ENCODE measurements around the gene NDUFV3.
"Not testable (repeated sequence)": the region's sequence is repeated elsewhere in the genome, so short reads cannot be mapped to it uniquely, and the experiment has no call there.

DNA sequence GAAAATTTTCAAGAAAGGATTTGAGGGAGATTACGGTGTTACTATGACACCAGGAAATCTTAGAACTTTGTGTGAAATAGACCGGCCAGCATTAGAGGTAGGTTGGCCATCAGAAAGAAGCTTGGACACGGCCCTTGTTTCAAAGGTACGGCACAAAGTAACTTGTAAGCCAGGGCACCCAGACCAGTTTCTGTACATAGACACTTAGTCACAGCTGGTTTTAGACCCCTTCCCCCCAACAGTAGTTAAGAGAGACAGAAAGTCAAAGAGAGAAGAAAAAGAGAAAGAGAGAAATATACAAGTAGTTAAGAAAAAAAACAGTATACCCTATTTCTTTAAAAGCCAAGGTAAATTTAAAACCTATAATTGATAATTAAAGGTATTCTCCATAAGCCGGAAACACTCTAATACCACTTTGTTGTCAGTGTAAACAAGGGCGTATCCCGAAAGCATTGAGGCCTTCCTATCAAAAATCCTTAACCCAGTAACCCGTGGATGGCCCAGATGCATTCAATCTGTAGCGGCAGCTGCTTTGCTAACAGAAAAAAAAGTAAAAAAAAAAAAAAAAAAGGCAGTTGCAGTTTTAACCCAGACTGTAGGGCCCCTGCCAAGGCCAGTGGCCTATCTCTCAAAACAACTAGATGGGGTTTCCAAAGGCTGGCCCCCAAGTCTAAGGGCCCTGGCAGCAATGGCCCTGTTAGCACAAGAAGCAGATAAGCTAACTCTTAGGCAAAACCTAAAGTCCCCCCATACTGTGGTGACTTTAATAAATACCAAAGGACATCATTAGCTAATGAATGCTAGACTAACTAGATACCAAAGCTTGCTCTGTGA lies 40.2 kb downstream of the NDUFV3 start:
- TF ChIP-seq ZNF274 (IDR thresholded peaks at IDR 0.05; ENCODE audit: borderline replicate concordance, extremely low read depth, low read length); BRCA1 (IDR thresholded peaks at IDR 0.05; ENCODE audit: low read depth, low read length); EP300 (IDR thresholded peaks at IDR 0.05; ENCODE audit: borderline replicate concordance in 1 of 2, low read depth in 2 of 2, low read length in 2 of 2); SUZ12 (IDR thresholded peaks at IDR 0.05; ENCODE audit: low read length): not testable (repeated sequence)
- TF ChIP-seq, protein P1, sequence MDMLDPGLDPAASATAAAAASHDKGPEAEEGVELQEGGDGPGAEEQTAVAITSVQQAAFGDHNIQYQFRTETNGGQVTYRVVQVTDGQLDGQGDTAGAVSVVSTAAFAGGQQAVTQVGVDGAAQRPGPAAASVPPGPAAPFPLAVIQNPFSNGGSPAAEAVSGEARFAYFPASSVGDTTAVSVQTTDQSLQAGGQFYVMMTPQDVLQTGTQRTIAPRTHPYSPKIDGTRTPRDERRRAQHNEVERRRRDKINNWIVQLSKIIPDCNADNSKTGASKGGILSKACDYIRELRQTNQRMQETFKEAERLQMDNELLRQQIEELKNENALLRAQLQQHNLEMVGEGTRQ (IDR thresholded peaks at IDR 0.05; ENCODE audit: low read length): not testable (repeated sequence)
- TF ChIP-seq, protein P2, sequence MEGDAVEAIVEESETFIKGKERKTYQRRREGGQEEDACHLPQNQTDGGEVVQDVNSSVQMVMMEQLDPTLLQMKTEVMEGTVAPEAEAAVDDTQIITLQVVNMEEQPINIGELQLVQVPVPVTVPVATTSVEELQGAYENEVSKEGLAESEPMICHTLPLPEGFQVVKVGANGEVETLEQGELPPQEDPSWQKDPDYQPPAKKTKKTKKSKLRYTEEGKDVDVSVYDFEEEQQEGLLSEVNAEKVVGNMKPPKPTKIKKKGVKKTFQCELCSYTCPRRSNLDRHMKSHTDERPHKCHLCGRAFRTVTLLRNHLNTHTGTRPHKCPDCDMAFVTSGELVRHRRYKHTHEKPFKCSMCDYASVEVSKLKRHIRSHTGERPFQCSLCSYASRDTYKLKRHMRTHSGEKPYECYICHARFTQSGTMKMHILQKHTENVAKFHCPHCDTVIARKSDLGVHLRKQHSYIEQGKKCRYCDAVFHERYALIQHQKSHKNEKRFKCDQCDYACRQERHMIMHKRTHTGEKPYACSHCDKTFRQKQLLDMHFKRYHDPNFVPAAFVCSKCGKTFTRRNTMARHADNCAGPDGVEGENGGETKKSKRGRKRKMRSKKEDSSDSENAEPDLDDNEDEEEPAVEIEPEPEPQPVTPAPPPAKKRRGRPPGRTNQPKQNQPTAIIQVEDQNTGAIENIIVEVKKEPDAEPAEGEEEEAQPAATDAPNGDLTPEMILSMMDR (IDR thresholded peaks at IDR 0.05; ENCODE audit: control extremely low read depth in 1 of 3, insufficient read depth in 1 of 3, low read depth in 1 of 3, low read length in 3 of 3): not testable (repeated sequence)

Measured in H1 (cell line).